Measurements from ENCODE around the gene DNAJA2.
"Not testable (repeated sequence)": the region's sequence is repeated elsewhere in the genome, so short reads cannot be mapped to it uniquely, and the experiment has no call there.

Gene DNAJA2

DNA sequence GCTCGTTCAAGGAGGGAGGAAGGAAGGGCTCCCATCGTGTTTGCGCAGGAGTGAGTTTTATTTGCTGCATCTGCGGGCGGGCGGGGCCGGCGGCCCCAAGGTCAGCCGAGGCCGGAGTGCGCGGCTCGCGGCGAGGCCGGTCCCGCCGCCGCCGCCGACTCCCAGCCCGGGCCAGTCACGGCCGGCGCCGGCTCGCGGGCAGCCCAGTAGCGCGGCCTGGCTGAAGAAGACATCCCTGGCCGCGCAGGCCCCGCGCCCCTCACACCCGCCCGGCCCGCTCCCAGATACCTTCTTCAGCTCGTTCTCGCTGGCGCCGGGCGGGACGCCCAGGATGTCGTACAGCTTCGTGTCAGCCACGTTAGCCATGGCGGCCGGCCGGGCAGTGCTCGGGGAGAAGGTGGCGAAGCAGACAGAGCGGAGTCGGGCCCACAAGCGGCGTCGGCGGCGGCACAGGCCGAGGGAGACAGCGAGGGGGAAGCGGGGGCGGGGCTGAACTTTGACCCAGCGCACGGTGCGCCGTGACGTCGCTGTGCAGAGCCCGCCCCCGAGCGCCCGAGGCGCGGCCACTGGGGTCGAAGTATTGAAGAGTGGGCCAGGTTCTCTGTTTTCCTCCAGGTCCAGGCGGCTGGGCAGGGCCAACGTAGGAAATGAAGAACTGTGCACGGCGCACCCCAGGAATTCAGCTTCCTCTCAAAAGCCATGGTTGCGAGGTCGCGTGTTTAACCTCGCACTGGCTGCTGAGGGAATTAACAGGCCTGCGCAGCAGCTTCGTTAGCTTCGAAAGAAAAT, at the start of gene DNAJA2:
DNAJA2 (minus strand) TSS at position 468 of the 789 bp plus-strand sequence; CDS start at position 366, 102 bp downstream.
- Histone ChIP-seq H3K27me3 (ENCODE audit: low read depth, low read length) (no peaks in the 10 kb centered on the region), H3K4me1 (ENCODE audit: control insufficient read depth in 1 of 2, insufficient read depth in 2 of 2, low read length in 2 of 2) (peaks cover 6 to 28% of the 10 kb centered on the region in 2 donors), H3K4me3 (ENCODE audit: low read depth in 1 of 2, low read length in 2 of 2) (peak within 1 kb of the TSS; percentile 72 to 95), H3K36me3 (ENCODE audit: control insufficient read depth in 1 of 2, insufficient read depth in 2 of 2, low read length in 2 of 2) (peaks cover 8 to 19% of the 10 kb centered on the region in 2 donors), H3K9me3 (ENCODE audit: control insufficient read depth in 1 of 2, low read length in 2 of 2) (no peaks in the 10 kb centered on the region), H3K27ac (ENCODE audit: low read length) (peak within 1 kb of the TSS; percentile 96)

- no peaks in the 10 kb centered on the region for H3K9me3 ChIP-seq (ENCODE audit: control insufficient read depth in 1 of 2, low read length in 2 of 2)
- no peak overlapping the region for H3K27ac ChIP-seq (ENCODE audit: low read length)
- H3K4me1 ChIP-seq (ENCODE audit: control insufficient read depth in 1 of 2, insufficient read depth in 2 of 2, low read length in 2 of 2), result no peaks in the 10 kb centered on the region
- H3K36me3 ChIP-seq (ENCODE audit: control insufficient read depth in 1 of 2, insufficient read depth in 2 of 2, low read length in 2 of 2), result no peaks in the 10 kb centered on the region
- H3K27me3 ChIP-seq (ENCODE audit: low read depth, low read length), result no peaks in the 10 kb centered on the region
- no peak overlapping the region for H3K4me3 ChIP-seq (ENCODE audit: low read depth in 1 of 2, low read length in 2 of 2)
These were observed 46.1 kb upstream of the DNAJA2 start for GRCh38 chr16:47019568-47019967.

DNA sequence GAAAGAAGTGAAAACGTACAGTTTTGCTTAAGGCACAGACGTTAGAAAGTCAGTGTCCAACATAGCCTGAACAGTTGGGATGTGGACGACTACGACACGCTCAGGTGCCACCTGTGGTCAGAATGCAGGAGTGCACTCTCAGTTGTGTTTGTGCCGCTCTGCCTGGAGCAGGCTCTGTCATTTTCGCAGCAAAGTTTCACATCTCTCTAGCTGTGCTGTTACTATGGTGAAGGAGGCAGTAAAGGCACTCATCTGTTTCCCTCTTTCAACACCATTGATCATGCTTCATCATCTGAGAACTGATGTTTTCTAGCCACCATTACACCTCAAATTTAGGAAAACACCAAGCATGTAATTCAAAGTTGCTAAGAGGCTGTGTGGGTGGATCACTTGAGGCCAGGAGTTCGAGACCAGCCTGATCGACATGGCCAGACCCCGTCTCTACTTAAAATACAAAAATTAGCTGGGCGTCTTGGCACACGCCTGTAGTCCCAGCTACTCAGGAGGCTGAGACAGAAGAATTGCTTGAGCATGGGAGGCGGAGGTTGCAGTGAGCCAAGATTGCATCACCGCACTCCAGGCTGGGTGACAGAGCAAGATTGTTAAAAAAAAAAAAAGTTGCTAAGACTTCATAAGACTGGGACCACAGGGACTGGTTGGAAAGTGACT, 44.9 kb upstream of the DNAJA2 start:
- no peaks in the 10 kb centered on the region for H3K4me1 ChIP-seq (ENCODE audit: control insufficient read depth in 1 of 2, insufficient read depth in 2 of 2, low read length in 2 of 2)
- H3K36me3 ChIP-seq (ENCODE audit: control insufficient read depth in 1 of 2, insufficient read depth in 2 of 2, low read length in 2 of 2), result no peaks in the 10 kb centered on the region
- H3K4me3 ChIP-seq (ENCODE audit: low read depth in 1 of 2, low read length in 2 of 2), result no peak overlapping the region
- no peaks in the 10 kb centered on the region for H3K9me3 ChIP-seq (ENCODE audit: control insufficient read depth in 1 of 2, low read length in 2 of 2)
- H3K27ac ChIP-seq (ENCODE audit: low read length), result no peak overlapping the region
- H3K27me3 ChIP-seq (ENCODE audit: low read depth, low read length), result no peaks in the 10 kb centered on the region

GRCh38 chr16:47017636-47018035, 44.2 kb upstream of the DNAJA2 start:
- no peak overlapping the region for H3K4me3 ChIP-seq (ENCODE audit: low read depth in 1 of 2, low read length in 2 of 2)
- no peak overlapping the region for H3K27ac ChIP-seq (ENCODE audit: low read length)
- H3K9me3 ChIP-seq (ENCODE audit: control insufficient read depth in 1 of 2, low read length in 2 of 2), result no peaks in the 10 kb centered on the region
- H3K36me3 ChIP-seq (ENCODE audit: control insufficient read depth in 1 of 2, insufficient read depth in 2 of 2, low read length in 2 of 2), result no peaks in the 10 kb centered on the region
- no peaks in the 10 kb centered on the region for H3K4me1 ChIP-seq (ENCODE audit: control insufficient read depth in 1 of 2, insufficient read depth in 2 of 2, low read length in 2 of 2)
- no peaks in the 10 kb centered on the region for H3K27me3 ChIP-seq (ENCODE audit: low read depth, low read length)

DNA sequence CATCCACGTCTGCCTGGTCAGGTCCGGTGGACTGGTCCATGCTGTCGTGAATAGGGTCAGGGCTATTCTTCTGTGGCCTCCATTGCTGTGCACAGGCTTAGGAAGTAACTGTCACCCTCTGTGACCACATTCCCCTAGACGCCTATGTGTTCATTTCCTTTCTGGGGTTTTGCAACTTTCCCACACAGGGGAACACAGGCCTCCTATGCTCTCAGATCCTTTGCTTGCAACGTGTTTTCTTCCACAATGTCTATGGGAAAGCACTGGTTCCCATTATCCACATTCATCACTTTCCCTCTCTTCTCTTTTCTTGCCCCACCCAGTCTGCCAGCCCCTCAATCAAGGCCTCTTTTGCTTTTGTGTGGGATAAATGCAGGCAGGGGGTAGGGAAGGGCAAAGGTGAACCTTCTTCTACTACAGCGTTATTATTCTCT, 43.2 kb upstream of the DNAJA2 start:
- Histone ChIP-seq H3K27ac (ENCODE audit: low read length) (no peak overlapping the region), H3K9me3 (ENCODE audit: control insufficient read depth in 1 of 2, low read length in 2 of 2) (no peaks in the 10 kb centered on the region), H3K36me3 (ENCODE audit: control insufficient read depth in 1 of 2, insufficient read depth in 2 of 2, low read length in 2 of 2) (no peaks in the 10 kb centered on the region), H3K4me3 (ENCODE audit: low read depth in 1 of 2, low read length in 2 of 2) (no peak overlapping the region), H3K27me3 (ENCODE audit: low read depth, low read length) (no peaks in the 10 kb centered on the region), H3K4me1 (ENCODE audit: control insufficient read depth in 1 of 2, insufficient read depth in 2 of 2, low read length in 2 of 2) (no peaks in the 10 kb centered on the region)

GRCh38 chr16:47013910-47014309, 40.4 kb upstream of the DNAJA2 start:
- Histone ChIP-seq H3K27me3 (ENCODE audit: low read depth, low read length) (no peaks in the 10 kb centered on the region), H3K4me3 (ENCODE audit: low read depth in 1 of 2, low read length in 2 of 2) (no peak overlapping the region), H3K4me1 (ENCODE audit: control insufficient read depth in 1 of 2, insufficient read depth in 2 of 2, low read length in 2 of 2) (no peaks in the 10 kb centered on the region), H3K36me3 (ENCODE audit: control insufficient read depth in 1 of 2, insufficient read depth in 2 of 2, low read length in 2 of 2) (no peaks in the 10 kb centered on the region), H3K27ac (ENCODE audit: low read length) (no peak overlapping the region), H3K9me3 (ENCODE audit: control insufficient read depth in 1 of 2, low read length in 2 of 2) (no peaks in the 10 kb centered on the region)

GRCh38 chr16:47013172-47013571, 39.7 kb upstream of the DNAJA2 start:
- no peak overlapping the region for H3K4me3 ChIP-seq (ENCODE audit: low read depth in 1 of 2, low read length in 2 of 2)
- no peaks in the 10 kb centered on the region for H3K27me3 ChIP-seq (ENCODE audit: low read depth, low read length)
- H3K27ac ChIP-seq (ENCODE audit: low read length), result no peak overlapping the region
- H3K4me1 ChIP-seq (ENCODE audit: control insufficient read depth in 1 of 2, insufficient read depth in 2 of 2, low read length in 2 of 2), result no peaks in the 10 kb centered on the region
- H3K9me3 ChIP-seq (ENCODE audit: control insufficient read depth in 1 of 2, low read length in 2 of 2), result no peaks in the 10 kb centered on the region
- no peaks in the 10 kb centered on the region for H3K36me3 ChIP-seq (ENCODE audit: control insufficient read depth in 1 of 2, insufficient read depth in 2 of 2, low read length in 2 of 2)

- H3K4me3 ChIP-seq (ENCODE audit: low read depth in 1 of 2, low read length in 2 of 2); H3K27ac ChIP-seq (ENCODE audit: low read length); H3K27me3 ChIP-seq (ENCODE audit: low read depth, low read length); H3K9me3 ChIP-seq (ENCODE audit: control insufficient read depth in 1 of 2, low read length in 2 of 2); H3K36me3 ChIP-seq (ENCODE audit: control insufficient read depth in 1 of 2, insufficient read depth in 2 of 2, low read length in 2 of 2); H3K4me1 ChIP-seq (ENCODE audit: control insufficient read depth in 1 of 2, insufficient read depth in 2 of 2, low read length in 2 of 2): not testable (repeated sequence)
These were observed 37.3 kb upstream of the DNAJA2 start for GRCh38 chr16:47010812-47011211.

- Histone ChIP-seq H3K4me1 (ENCODE audit: control insufficient read depth in 1 of 2, insufficient read depth in 2 of 2, low read length in 2 of 2) (no peaks in the 10 kb centered on the region), H3K27me3 (ENCODE audit: low read depth, low read length) (no peaks in the 10 kb centered on the region), H3K36me3 (ENCODE audit: control insufficient read depth in 1 of 2, insufficient read depth in 2 of 2, low read length in 2 of 2) (no peaks in the 10 kb centered on the region), H3K9me3 (ENCODE audit: control insufficient read depth in 1 of 2, low read length in 2 of 2) (no peaks in the 10 kb centered on the region), H3K27ac (ENCODE audit: low read length) (no peak overlapping the region), H3K4me3 (ENCODE audit: low read depth in 1 of 2, low read length in 2 of 2) (no peak overlapping the region)
These were observed 35.1 kb upstream of the DNAJA2 start for GRCh38 chr16:47008612-47009011.

DNA sequence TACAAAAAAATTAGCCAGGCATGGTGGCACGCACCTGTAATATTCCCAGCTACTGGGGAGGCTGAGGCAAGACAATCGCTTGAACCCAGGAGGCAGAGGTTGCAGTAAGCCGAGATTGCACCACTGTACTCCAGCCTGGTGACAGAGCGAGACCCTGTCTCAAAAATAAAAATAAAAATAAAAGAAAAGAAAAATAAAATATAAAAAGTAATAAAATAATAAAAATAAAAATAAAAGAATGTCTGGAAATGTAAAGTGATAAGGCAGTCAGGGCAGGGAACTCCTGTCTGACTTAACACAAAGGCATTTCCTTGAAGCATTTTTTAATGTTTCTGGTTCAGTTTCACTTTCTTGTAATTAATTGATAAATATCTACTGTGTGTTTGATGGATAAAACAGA, 34.7 kb upstream of the DNAJA2 start:
- no peaks in the 10 kb centered on the region for H3K9me3 ChIP-seq (ENCODE audit: control insufficient read depth in 1 of 2, low read length in 2 of 2)
- H3K4me3 ChIP-seq (ENCODE audit: low read depth in 1 of 2, low read length in 2 of 2), result no peak overlapping the region

GRCh38 chr16:47004652-47005051, 31.2 kb upstream of the DNAJA2 start:
- Histone ChIP-seq H3K36me3 (ENCODE audit: control insufficient read depth in 1 of 2, insufficient read depth in 2 of 2, low read length in 2 of 2) (no peaks in the 10 kb centered on the region), H3K27me3 (ENCODE audit: low read depth, low read length) (no peaks in the 10 kb centered on the region), H3K4me1 (ENCODE audit: control insufficient read depth in 1 of 2, insufficient read depth in 2 of 2, low read length in 2 of 2) (no peaks in the 10 kb centered on the region), H3K4me3 (ENCODE audit: low read depth in 1 of 2, low read length in 2 of 2) (no peak overlapping the region), H3K9me3 (ENCODE audit: control insufficient read depth in 1 of 2, low read length in 2 of 2) (no peaks in the 10 kb centered on the region), H3K27ac (ENCODE audit: low read length) (no peak overlapping the region)

More for the DNA sequence above, 34.7 kb upstream of the DNAJA2 start:
- Histone ChIP-seq H3K4me1 (ENCODE audit: control insufficient read depth in 1 of 2, insufficient read depth in 2 of 2, low read length in 2 of 2) (no peaks in the 10 kb centered on the region), H3K36me3 (ENCODE audit: control insufficient read depth in 1 of 2, insufficient read depth in 2 of 2, low read length in 2 of 2) (no peaks in the 10 kb centered on the region), H3K27me3 (ENCODE audit: low read depth, low read length) (no peaks in the 10 kb centered on the region), H3K27ac (ENCODE audit: low read length) (no peak overlapping the region)

Data from muscle layer of duodenum (tissue), 2 donors.